HEK293 (cell line): ENCODE data around the gene RBM22.

Experiments
- CTCF ChIP-seq: fragments of 450-650 bp; formaldehyde crosslinking; IDR thresholded peaks from 2 replicates; pipeline ENCODE4 v1.5.1; 2016; ENCODE audit warnings: missing biosample characterization, missing genetic modification characterization
- KLF16 ChIP-seq: fragments of 450-650 bp; formaldehyde crosslinking; IDR thresholded peaks from 2 replicates; pipeline ENCODE4 v1.5.1; 2017; ENCODE audit warnings: missing biosample characterization, missing genetic modification characterization
- PBX3 ChIP-seq: sonication (generic); formaldehyde crosslinking; IDR thresholded peaks from 2 replicates; pipeline ENCODE4 v1.8.1; 2022; ENCODE audit warnings: mild to moderate bottlenecking, moderate library complexity, missing genetic modification reagents
- YY2 ChIP-seq: fragments of 450-650 bp; formaldehyde crosslinking; IDR thresholded peaks from 2 replicates; pipeline ENCODE4 v1.5.1; 2016; ENCODE audit warnings: missing biosample characterization, missing genetic modification characterization
- ZNF138 ChIP-seq: fragments of 450-650 bp; formaldehyde crosslinking; IDR thresholded peaks from 2 replicates; pipeline ENCODE4 v1.5.1; 2016; ENCODE audit warnings: missing biosample characterization, missing genetic modification characterization, borderline replicate concordance
- ZNF24 ChIP-seq: fragments of 450-650 bp; formaldehyde crosslinking; IDR thresholded peaks from 2 replicates; pipeline ENCODE4 v1.5.1; 2016; ENCODE audit warnings: missing biosample characterization, missing genetic modification characterization
- ZNF704 ChIP-seq: fragments of 450-650 bp; formaldehyde crosslinking; IDR thresholded peaks from 2 replicates; pipeline ENCODE4 v1.5.1; 2016; ENCODE audit warnings: missing biosample characterization, missing genetic modification characterization
- ZNF776 ChIP-seq: fragments of 450-650 bp; formaldehyde crosslinking; IDR thresholded peaks from 2 replicates; pipeline ENCODE4 v1.5.0; 2017; ENCODE audit warnings: missing biosample characterization, missing genetic modification characterization, borderline replicate concordance

GRCh38 chr5:150706776-150707390 lies 6.0 kb upstream of the RBM22 start:
- TF ChIP-seq ZNF776 (tag by site-specific recombination) (no peak), YY2 (tag by site-specific recombination) (no peak), CTCF (tag by site-specific recombination) (no peak), PBX3 (CRISPR knock-in tag) (no peak), ZNF24 (no peak), ZNF704 (tag by site-specific recombination) (no peak), ZNF138 (tag by site-specific recombination) (no peak), KLF16 (tag by site-specific recombination) (no peak)
